GM21360 (cell line): ENCODE data around the gene MLX.
"Not testable (repeated sequence)": the region's sequence is repeated elsewhere in the genome, so short reads cannot be mapped to it uniquely, and the experiment has no call there.

Source experiments
- ATAC-seq: cut with Tn5 transposase; IDR thresholded peaks from one replicate; pipeline ENCODE4 v1.9.1; 2021; ENCODE audit warnings: mild to moderate bottlenecking, moderate library complexity; ENCODE audit not compliant: unreplicated experiment

The MLX gene

GRCh38 chr17:42577532-42578281 is 10.8 kb downstream of the MLX start, which contains the start of gene PSMC3IP:
Gene PSMC3IP, minus strand, starts transcription at chr17:42577729. Its CDS starts 43 bp downstream, at chr17:42577686.
- ATAC-seq: peak; percentile 61

- peak; percentile 45 for ATAC-seq
These were observed 11.5 kb downstream of the MLX start for GRCh38 chr17:42578282-42578869.

- ATAC-seq: no peak
These were observed 13.1 kb downstream of the MLX start for GRCh38 chr17:42579794-42580551.

GRCh38 chr17:42581744-42582270 is 14.9 kb downstream of the MLX start:
- no peak for ATAC-seq

GRCh38 chr17:42584880-42585279 is 18.0 kb downstream of the MLX start:
- ATAC-seq: no peak

- ATAC-seq: no peak
These were observed 18.5 kb downstream of the MLX start for GRCh38 chr17:42585353-42585752.

GRCh38 chr17:42586514-42587230 is 19.8 kb downstream of the MLX start:
- ATAC-seq: no peak

GRCh38 chr17:42590886-42591285 is 24.0 kb downstream of the MLX start:
- ATAC-seq: no peak

GRCh38 chr17:42591411-42591810 is 24.5 kb downstream of the MLX start:
- ATAC-seq: no peak

GRCh38 chr17:42596386-42596785 is 29.5 kb downstream of the MLX start:
- ATAC-seq: no peak

- no peak for ATAC-seq
These were observed 32.0 kb downstream of the MLX start for GRCh38 chr17:42598905-42599304.

GRCh38 chr17:42603318-42603717 is 36.4 kb downstream of the MLX start:
- no peak for ATAC-seq

GRCh38 chr17:42607769-42608168 is 40.9 kb downstream of the MLX start:
- no peak for ATAC-seq

GRCh38 chr17:42608305-42609181 is 41.6 kb downstream of the MLX start:
- ATAC-seq: peak; percentile 3

- ATAC-seq: peak; percentile 87
These were observed 42.4 kb downstream of the MLX start, which contains the start of the genes RETREG3 and TUBG1 for GRCh38 chr17:42609182-42609813. Gene RETREG3, minus strand, starts transcription at chr17:42609374. Its CDS starts 50 bp downstream, at chr17:42609324. Gene TUBG1, plus strand, starts transcription at chr17:42609683. Its CDS starts 55 bp downstream, at chr17:42609738.

GRCh38 chr17:42609814-42610801 is 43.2 kb downstream of the MLX start:
- not testable (repeated sequence) for ATAC-seq

- ATAC-seq: no peak
These were observed 45.1 kb downstream of the MLX start for GRCh38 chr17:42612013-42612412.

GRCh38 chr17:42613699-42614295 is 46.9 kb downstream of the MLX start:
- no peak for ATAC-seq
